GM06990 (cell line): ENCODE results near the gene ASS1.

Experiments used
- DNase-seq: peaks from one replicate; pipeline ENCODE4 v3.0.0-alpha.2; 2011; ENCODE audit not compliant: insufficient read length; ENCODE audit errors: extremely low read depth
- H3K27me3 ChIP-seq: replicated peaks from 2 replicates; pipeline ENCODE4 v1.6.0; 2011; ENCODE audit warnings: low read length; ENCODE audit not compliant: control insufficient read depth, insufficient read depth
- H3K36me3 ChIP-seq: 2 replicates; pipeline ENCODE4 v1.5.1; 2011; ENCODE audit warnings: low read length; ENCODE audit not compliant: control insufficient read depth, insufficient read depth
- H3K4me3 ChIP-seq: replicated peaks from 2 replicates; pipeline ENCODE4 v1.5.1; 2011; ENCODE audit warnings: low read depth, mild to moderate bottlenecking, control low read depth, low read length
- TF ChIP-seq, protein P1 (sequence below): IDR thresholded peaks from 2 replicates; pipeline ENCODE4 v1.5.1; 2011; ENCODE audit warnings: low read length, control low read depth, mild to moderate bottlenecking, inconsistent platforms; ENCODE audit not compliant: insufficient read depth, poor library complexity, severe bottlenecking

The ASS1 gene

DNA sequence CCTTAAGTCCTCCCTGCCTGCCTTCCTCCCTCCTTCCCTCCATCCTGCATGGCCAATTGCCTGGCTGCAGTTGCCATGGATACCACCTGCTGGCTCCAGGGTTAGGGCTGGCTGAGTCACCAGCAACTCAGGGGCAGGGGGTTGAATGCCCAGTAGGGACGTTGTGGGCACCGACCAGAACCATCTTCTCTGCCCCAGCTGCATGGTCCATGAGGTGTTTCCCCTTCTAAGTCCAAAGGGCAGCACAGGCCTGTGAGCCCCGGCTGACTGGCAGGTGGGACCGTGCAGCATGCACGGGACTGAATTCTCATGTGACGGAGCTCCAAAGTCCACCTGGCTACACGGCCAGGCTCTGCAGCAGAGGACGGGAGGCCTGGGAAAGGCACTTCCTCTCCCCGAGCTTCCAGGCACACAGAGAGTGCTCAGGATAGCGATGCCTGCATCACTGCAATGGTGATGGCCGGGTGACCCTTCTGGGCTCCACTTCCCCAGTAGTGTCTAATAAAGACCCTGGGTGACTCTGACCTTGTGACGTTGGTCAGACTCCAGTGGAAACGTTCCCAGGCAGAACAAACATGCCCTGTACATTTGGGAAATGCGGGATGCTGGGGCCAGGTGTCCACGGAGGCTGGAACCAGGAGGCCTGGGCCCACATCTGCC is 5.7 kb downstream of the ASS1 start:
- Histone ChIP-seq H3K27me3 (no peaks in the 10 kb centered on the region; the same call in 1 of the 2 replicates), H3K4me3 (no peak overlapping the region), H3K36me3 (no peaks in the 10 kb centered on the region)
- TF ChIP-seq, protein P1, sequence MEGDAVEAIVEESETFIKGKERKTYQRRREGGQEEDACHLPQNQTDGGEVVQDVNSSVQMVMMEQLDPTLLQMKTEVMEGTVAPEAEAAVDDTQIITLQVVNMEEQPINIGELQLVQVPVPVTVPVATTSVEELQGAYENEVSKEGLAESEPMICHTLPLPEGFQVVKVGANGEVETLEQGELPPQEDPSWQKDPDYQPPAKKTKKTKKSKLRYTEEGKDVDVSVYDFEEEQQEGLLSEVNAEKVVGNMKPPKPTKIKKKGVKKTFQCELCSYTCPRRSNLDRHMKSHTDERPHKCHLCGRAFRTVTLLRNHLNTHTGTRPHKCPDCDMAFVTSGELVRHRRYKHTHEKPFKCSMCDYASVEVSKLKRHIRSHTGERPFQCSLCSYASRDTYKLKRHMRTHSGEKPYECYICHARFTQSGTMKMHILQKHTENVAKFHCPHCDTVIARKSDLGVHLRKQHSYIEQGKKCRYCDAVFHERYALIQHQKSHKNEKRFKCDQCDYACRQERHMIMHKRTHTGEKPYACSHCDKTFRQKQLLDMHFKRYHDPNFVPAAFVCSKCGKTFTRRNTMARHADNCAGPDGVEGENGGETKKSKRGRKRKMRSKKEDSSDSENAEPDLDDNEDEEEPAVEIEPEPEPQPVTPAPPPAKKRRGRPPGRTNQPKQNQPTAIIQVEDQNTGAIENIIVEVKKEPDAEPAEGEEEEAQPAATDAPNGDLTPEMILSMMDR, result no peak
- DNase-seq, result no peak

DNA sequence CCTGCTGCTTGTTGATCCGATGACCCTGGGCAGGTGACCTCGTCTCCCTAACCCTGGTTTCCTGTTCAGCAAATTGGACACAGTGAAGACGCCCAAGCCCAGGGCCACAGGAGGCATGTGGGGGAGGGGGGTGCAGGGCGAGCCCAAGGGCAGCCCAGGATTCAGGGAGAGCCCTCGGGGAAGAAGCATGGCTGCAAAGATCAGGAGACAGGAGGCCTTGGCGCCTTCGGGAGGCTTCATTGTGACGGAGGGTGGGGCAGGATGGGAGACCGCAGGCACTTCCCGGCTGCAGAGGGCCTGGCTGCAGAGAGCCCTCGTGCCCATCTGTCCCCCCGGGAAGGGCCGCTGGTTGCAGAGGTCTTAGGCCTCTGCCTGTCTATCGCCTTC is 6.2 kb downstream of the ASS1 start:
- no peak for DNase-seq
- TF ChIP-seq, protein P1, result no peak
- Histone ChIP-seq H3K36me3 (no peaks in the 10 kb centered on the region), H3K27me3 (no peaks in the 10 kb centered on the region; the same call in 1 of the 2 replicates), H3K4me3 (no peak overlapping the region)

DNA sequence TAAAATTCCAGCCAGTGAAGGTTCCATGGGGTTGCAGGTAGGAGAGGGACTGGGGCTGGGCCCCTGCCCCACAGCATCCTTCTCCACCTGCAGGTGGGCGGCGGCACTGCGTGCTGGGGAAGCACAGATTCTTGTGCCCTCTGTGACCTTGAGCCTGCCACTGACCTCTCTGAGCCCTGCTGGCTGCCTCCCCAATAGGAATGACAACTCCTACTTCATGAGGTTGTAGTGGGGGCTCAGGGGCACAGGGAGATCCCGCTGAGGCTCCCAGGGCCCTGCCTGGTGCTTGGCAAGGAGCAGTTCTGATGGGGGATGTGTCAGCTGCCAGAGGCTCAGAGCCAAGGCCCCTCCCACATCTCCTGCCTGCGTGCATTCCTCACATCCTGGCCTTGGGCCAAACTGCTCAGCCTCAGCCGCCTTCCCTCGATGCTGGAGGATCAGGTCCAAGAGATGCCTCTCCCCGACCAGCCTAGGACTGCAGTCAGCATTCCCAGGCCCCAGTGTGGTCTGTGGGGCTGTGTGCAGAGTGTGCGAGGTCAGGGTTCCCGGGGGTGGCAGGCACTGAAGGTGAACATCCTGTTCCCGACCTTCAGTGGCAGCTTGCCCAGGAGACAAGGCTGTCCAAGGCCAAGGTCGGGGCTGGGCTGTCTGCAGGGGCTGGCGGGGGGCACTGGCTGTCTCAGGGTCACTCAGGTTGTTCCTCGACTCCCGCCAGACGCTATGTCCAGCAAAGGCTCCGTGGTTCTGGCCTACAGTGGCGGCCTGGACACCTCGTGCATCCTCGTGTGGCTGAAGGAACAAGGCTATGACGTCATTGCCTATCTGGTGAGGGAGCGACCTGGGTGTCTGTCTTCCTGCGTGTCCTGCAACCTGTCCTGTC is 7.0 kb downstream of the ASS1 start:
- no peak for DNase-seq
- Histone ChIP-seq H3K36me3 (no peaks in the 10 kb centered on the region), H3K4me3 (no peak overlapping the region), H3K27me3 (no peaks in the 10 kb centered on the region; the same call in 1 of the 2 replicates)
- TF ChIP-seq, protein P1, result peak; percentile 39

DNA sequence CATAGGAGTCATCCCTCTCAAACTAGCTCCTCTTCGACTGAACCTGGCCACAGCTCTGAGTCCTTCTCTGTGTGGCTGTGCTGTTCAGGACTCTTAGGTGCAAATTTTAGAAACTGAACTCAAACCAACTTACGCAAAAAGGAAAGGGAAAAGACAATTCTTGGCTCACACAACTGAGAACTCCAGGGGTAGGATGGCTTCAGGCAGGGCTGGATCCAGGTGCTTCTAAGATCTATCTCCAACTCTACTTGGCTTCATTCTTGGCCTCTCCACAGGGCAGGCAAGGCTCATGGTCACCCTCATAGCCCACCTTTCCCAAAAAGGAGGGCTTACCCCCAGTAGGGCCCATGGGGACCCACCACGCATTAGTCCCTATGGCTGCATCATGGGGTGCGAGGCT is 8.1 kb downstream of the ASS1 start:
- TF ChIP-seq, protein P1, result no peak
- Histone ChIP-seq H3K27me3 (no peaks in the 10 kb centered on the region; the same call in 1 of the 2 replicates), H3K36me3 (no peaks in the 10 kb centered on the region)

DNA sequence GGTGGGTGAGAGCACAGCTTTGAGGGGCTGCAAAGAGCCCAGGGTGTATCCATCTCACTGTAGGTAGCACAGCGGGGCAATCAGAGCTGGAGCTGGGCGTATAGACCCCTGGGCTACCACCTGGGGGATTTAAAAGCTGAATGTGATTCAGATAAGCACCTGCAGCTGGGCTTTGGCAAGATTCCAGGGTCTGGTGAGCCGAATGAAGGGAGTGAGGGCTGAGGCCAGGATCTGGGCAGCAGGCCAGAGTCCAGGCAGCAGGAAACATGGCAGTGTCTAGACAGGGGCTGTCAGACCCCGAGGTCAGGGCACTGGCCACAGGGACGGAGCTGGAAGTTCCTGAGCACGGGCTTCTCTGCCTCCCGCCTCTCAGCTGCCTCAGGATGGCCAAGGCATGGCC is 8.7 kb downstream of the ASS1 start:
- Histone ChIP-seq H3K4me3 (no peak overlapping the region), H3K36me3 (no peaks in the 10 kb centered on the region), H3K27me3 (no peaks in the 10 kb centered on the region; the same call in 1 of the 2 replicates)
- no peak for DNase-seq
- TF ChIP-seq, protein P1, result no peak

More for the DNA sequence above, 8.1 kb downstream of the ASS1 start:
- DNase-seq, result no peak
- H3K4me3 ChIP-seq, result no peak overlapping the region
